Measurements from ENCODE around the gene STK11.

DNA sequence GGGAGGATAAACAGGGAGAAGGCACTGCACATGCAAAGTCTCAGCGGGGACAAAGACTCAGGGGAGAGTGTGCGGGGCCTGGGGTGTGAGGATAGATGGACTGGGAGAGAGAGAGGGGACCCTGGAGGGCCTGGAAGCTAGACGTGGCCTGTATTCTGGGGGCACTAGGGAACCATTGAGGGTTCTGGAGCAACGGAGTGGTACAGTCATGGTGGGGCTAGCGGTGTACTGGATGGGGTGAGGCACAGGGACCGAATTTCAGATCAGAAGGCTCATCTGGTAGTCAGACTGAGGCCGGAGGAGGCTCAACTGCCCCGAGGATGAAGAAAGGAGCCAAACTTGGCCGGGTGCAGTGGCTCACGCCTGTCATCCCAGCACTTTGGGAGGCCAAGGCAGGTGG lies 23.5 kb upstream of the STK11 start:
- TF ChIP-seq, protein P1, sequence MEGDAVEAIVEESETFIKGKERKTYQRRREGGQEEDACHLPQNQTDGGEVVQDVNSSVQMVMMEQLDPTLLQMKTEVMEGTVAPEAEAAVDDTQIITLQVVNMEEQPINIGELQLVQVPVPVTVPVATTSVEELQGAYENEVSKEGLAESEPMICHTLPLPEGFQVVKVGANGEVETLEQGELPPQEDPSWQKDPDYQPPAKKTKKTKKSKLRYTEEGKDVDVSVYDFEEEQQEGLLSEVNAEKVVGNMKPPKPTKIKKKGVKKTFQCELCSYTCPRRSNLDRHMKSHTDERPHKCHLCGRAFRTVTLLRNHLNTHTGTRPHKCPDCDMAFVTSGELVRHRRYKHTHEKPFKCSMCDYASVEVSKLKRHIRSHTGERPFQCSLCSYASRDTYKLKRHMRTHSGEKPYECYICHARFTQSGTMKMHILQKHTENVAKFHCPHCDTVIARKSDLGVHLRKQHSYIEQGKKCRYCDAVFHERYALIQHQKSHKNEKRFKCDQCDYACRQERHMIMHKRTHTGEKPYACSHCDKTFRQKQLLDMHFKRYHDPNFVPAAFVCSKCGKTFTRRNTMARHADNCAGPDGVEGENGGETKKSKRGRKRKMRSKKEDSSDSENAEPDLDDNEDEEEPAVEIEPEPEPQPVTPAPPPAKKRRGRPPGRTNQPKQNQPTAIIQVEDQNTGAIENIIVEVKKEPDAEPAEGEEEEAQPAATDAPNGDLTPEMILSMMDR (IDR thresholded peaks at IDR 0.05) = no peak
- TF ChIP-seq ZFX (IDR thresholded peaks at IDR 0.05; ENCODE audit: borderline replicate concordance) = no peak

Data from 22Rv1 (cell line).